Measurements from ENCODE around the gene FCHSD2.

Gene FCHSD2

DNA sequence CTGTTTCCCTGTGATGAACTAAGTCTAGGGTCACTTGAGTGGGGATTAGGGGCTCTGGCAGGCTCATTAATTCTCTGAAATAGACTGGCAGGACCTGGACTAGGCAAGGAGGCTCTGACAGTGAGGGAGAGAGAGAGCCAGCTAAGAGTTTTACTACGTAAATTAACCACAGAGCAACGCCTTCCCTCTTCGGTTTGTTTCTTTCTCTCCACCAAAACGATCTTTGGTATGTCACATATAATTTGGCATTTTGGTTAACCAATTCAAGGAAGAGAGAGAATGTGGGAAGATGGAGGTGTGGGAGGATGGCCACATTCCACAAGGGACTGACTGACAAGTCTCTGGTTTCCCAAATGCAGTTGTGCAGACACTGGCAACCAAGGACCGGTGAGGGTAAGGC lies 300.0 kb downstream of the FCHSD2 start:
- DNase-seq: no peak
- Mint-ChIP-seq H3K4me3 (no peak overlapping the region), H3K4me1 (ENCODE audit: low read depth) (peaks cover 4% of the 10 kb centered on the region), H3K9me3 (no peaks in the 10 kb centered on the region), H3K36me3 (ENCODE audit: low read depth) (peaks cover 70% of the 10 kb centered on the region), H3K27me3 (no peaks in the 10 kb centered on the region), H3K27ac (no peak overlapping the region)

GRCh38 chr11:72841397-72841796 lies 300.7 kb downstream of the FCHSD2 start:
- H3K4me1 Mint-ChIP-seq (ENCODE audit: low read depth): peaks cover 4% of the 10 kb centered on the region
- H3K36me3 Mint-ChIP-seq (ENCODE audit: low read depth): peaks cover 70% of the 10 kb centered on the region
- H3K9me3 Mint-ChIP-seq: no peaks in the 10 kb centered on the region
- no peak overlapping the region for H3K4me3 Mint-ChIP-seq
- no peaks in the 10 kb centered on the region for H3K27me3 Mint-ChIP-seq
- no peak overlapping the region for H3K27ac Mint-ChIP-seq
- DNase-seq: no peak

- Mint-ChIP-seq H3K27me3 (no peaks in the 10 kb centered on the region), H3K9me3 (no peaks in the 10 kb centered on the region), H3K4me3 (no peak overlapping the region), H3K4me1 (ENCODE audit: low read depth) (peaks cover 4% of the 10 kb centered on the region), H3K27ac (no peak overlapping the region), H3K36me3 (ENCODE audit: low read depth) (peaks cover 68% of the 10 kb centered on the region)
- DNase-seq: no peak
These were observed 301.3 kb downstream of the FCHSD2 start for GRCh38 chr11:72840780-72841179.

- Mint-ChIP-seq H3K27me3 (no peaks in the 10 kb centered on the region), H3K4me3 (no peak overlapping the region), H3K9me3 (no peaks in the 10 kb centered on the region), H3K4me1 (ENCODE audit: low read depth) (peaks cover 12% of the 10 kb centered on the region), H3K36me3 (ENCODE audit: low read depth) (peaks cover 60% of the 10 kb centered on the region), H3K27ac (peak overlapping the region; percentile 59)
- DNase-seq: no peak
These were observed 303.3 kb downstream of the FCHSD2 start for GRCh38 chr11:72838691-72839305.

DNA sequence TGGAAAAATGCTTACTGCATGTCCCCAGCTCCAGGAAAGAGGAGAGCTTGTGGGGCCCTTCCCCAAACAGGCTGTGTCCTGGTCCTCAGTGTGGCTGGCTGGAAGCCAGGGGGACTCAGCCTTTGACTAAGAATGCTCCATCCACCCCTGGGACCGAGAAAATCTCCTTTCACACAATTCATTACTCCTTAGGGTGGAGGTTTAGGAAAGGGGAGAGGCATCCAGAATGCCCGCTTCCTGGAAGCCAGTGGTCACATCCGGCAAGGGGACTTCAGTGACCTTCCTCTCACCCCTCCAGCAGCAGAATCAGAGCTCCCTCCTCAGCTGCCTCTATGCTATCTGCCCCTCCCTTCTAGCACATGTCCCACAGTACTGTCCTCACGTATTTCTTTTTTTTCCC lies 306.0 kb downstream of the FCHSD2 start:
- Mint-ChIP-seq H3K9me3 (no peaks in the 10 kb centered on the region), H3K27me3 (no peaks in the 10 kb centered on the region), H3K36me3 (ENCODE audit: low read depth) (peaks cover 50% of the 10 kb centered on the region), H3K4me1 (ENCODE audit: low read depth) (peaks cover 16% of the 10 kb centered on the region), H3K4me3 (no peak overlapping the region), H3K27ac (peak overlapping the region; percentile 48)
- no peak for DNase-seq

DNA sequence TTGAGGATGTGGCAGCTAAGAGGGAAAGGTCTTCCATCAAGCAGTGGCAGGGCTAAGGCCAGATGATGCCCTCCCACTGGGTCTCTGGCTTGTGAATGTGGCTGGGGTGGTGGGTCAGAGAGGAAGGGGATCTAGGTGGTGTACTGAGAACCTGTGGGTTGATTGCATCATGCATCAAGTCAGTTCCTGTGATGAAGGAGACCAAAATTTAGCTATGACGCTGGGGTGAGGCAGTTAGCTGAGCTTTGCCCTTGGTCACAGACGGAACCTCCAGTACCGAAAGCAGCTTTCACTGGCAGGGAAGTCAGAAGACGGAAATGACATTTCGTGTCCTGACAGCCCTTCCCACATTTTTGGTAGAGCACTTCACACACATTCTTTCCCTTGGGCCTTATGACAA lies 307.2 kb downstream of the FCHSD2 start:
- Mint-ChIP-seq H3K9me3 (no peaks in the 10 kb centered on the region), H3K27ac (peak overlapping the region; percentile 53), H3K4me3 (no peak overlapping the region), H3K27me3 (no peaks in the 10 kb centered on the region), H3K4me1 (ENCODE audit: low read depth) (peaks cover 16% of the 10 kb centered on the region), H3K36me3 (ENCODE audit: low read depth) (peaks cover 53% of the 10 kb centered on the region)
- DNase-seq: no peak

GRCh38 chr11:72833811-72834493 lies 308.2 kb downstream of the FCHSD2 start:
- H3K4me3 Mint-ChIP-seq: no peak overlapping the region
- H3K27ac Mint-ChIP-seq: peak overlapping the region; percentile 53
- H3K36me3 Mint-ChIP-seq (ENCODE audit: low read depth): peaks cover 53% of the 10 kb centered on the region
- H3K9me3 Mint-ChIP-seq: no peaks in the 10 kb centered on the region
- H3K4me1 Mint-ChIP-seq (ENCODE audit: low read depth): peaks cover 16% of the 10 kb centered on the region
- H3K27me3 Mint-ChIP-seq: no peaks in the 10 kb centered on the region
- DNase-seq: no peak

DNA sequence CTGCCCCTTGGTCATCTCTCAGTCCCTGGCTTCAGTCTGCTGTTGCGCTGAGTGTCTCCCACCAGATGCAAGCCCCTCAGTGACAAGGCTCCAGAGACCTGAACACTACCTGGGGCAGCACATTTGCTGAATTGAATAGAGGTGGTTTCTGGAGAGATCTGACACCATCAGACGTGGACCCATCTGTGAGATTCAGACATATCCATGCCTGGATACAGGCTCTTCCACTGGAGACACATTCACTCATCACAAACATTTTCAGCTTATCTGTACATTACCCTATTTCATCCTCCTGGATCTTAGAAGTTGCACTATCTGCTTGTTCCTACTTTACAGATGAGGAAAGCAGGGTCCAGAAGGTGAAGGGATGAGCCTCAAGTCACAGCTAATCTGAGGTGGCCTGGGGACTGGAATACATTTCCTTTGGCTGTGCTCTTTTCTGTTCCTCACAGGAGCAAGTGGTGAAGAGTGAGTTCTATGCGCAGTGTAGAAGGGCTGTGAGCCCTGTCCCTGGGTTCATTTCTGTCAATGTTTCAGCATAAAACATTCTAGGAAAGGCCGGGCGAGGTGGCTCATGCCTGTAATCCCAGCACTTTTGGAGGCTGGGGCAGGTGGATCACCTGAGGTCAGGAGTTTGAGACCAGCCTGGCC lies 308.9 kb downstream of the FCHSD2 start:
- Mint-ChIP-seq H3K27ac (peak overlapping the region; percentile 58), H3K4me1 (ENCODE audit: low read depth) (peaks cover 12% of the 10 kb centered on the region), H3K36me3 (ENCODE audit: low read depth) (peaks cover 54% of the 10 kb centered on the region), H3K4me3 (no peak overlapping the region), H3K27me3 (no peaks in the 10 kb centered on the region), H3K9me3 (no peaks in the 10 kb centered on the region)
- no peak for DNase-seq

DNA sequence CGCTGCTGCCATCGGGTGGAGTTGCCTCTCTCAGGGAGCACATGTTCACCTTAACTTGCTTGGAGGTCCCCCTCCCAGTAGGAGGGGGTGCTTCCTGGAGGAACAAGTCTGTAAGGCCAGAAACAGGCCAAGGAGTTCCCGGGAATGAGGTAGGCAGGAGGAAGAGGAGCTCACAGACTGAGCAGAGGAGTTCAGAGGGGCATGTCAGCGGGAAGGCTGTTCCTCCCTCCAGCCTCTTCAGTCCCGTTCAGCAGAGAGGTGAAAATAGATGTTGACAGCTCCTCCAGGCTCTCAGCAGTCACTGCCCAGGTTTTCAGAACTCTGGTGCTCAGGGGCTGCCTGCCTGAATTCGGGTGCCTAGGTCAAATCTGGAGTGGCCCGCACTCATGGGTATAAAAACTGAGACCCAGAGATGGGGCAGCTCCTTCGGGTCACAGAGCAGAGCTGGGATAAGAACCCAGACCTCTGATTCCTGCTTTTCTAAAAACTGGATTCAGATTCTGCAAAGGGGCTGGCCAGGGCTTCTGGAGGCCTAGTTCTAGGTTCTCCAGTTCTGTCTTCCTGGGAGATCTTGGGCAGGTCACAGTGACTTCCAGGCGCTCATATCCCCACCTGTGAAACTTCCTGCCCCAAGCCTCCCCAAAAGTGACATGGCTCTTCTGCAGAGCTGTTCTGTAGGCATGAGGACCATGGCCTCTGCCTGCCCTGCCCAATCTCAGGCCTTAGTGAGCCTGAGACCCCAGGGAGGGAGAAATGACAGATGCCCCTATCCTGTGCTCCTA lies 309.6 kb downstream of the FCHSD2 start:
- Mint-ChIP-seq H3K27ac (peak overlapping the region; percentile 61), H3K27me3 (no peaks in the 10 kb centered on the region), H3K9me3 (no peaks in the 10 kb centered on the region), H3K36me3 (ENCODE audit: low read depth) (peaks cover 52% of the 10 kb centered on the region), H3K4me1 (ENCODE audit: low read depth) (peaks cover 16% of the 10 kb centered on the region), H3K4me3 (no peak overlapping the region)
- no peak for DNase-seq

DNA sequence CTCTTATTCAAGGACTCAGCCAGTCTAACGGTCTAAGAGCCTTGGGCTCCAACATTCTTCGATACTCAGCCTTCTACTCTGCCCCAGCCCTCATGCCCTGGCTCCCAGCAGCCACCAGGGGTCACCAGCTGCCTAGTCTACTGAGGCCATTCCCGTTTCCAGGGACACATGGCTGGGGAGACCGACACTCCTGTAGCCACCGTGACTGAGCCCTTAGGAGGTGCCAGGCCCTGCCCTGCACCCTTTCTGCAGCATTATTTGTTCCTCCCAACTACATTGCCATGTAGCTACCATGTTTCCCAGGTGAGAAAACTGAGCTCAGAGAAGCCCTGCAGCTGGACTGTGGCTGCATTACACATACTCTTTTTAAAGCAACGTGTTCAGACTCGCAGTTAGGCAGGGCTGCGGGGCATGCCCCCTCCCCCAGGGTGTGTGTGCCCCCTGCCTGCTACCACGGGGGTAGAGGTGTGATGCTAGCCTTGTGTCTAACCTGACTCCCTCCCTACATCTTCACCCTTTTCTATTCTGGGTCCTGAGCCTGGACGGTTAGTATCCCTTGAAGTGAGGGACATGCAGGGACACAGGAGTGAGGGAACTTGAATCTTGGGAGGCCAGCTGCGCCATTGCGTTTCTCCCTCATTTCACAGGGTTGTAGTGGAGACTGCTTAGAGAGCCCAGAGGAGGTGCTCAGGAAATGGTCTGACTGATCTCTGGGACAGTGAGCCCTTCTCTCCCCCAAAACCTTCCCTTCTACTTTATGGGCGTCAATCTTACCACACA lies 310.4 kb downstream of the FCHSD2 start:
- no peaks in the 10 kb centered on the region for H3K9me3 Mint-ChIP-seq
- H3K4me3 Mint-ChIP-seq: no peak overlapping the region
- H3K36me3 Mint-ChIP-seq (ENCODE audit: low read depth): peaks cover 55% of the 10 kb centered on the region
- DNase-seq: peak; percentile 73
- no peaks in the 10 kb centered on the region for H3K27me3 Mint-ChIP-seq
- H3K4me1 Mint-ChIP-seq (ENCODE audit: low read depth): peaks cover 22% of the 10 kb centered on the region
- peak overlapping the region; percentile 61 for H3K27ac Mint-ChIP-seq

- peak overlapping the region; percentile 55 for H3K27ac Mint-ChIP-seq
- peaks cover 22% of the 10 kb centered on the region for H3K4me1 Mint-ChIP-seq (ENCODE audit: low read depth)
- H3K4me3 Mint-ChIP-seq: no peak overlapping the region
- DNase-seq: no peak
- H3K36me3 Mint-ChIP-seq (ENCODE audit: low read depth): peaks cover 72% of the 10 kb centered on the region
- H3K27me3 Mint-ChIP-seq: no peaks in the 10 kb centered on the region
- H3K9me3 Mint-ChIP-seq: no peaks in the 10 kb centered on the region
These were observed 312.1 kb downstream of the FCHSD2 start for GRCh38 chr11:72829884-72830533.

DNA sequence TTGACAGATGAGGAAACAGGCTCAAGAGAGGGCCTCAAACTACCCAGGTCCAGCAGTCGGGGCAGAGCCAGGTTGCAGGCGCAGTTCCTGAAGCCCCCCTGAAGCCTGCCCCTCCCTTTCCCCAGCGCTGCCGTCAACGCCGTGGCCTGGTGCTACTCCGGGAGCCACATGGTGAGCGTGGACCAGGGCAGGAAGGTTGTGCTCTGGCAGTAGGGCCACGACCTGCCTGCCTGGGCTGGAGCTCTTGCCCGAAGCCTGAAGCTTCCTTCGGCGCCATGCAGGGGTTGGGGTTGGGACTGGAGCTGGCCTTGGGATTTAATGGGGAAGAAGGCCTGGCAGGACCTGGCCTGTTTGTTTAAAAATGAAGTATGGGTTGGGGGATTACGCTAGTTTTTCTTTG lies 312.9 kb downstream of the FCHSD2 start:
- Mint-ChIP-seq H3K4me1 (ENCODE audit: low read depth) (peaks cover 15% of the 10 kb centered on the region), H3K4me3 (no peak overlapping the region), H3K27me3 (no peaks in the 10 kb centered on the region), H3K27ac (peak overlapping the region; percentile 53), H3K9me3 (no peaks in the 10 kb centered on the region), H3K36me3 (ENCODE audit: low read depth) (peaks cover 80% of the 10 kb centered on the region)
- no peak for DNase-seq

DNA sequence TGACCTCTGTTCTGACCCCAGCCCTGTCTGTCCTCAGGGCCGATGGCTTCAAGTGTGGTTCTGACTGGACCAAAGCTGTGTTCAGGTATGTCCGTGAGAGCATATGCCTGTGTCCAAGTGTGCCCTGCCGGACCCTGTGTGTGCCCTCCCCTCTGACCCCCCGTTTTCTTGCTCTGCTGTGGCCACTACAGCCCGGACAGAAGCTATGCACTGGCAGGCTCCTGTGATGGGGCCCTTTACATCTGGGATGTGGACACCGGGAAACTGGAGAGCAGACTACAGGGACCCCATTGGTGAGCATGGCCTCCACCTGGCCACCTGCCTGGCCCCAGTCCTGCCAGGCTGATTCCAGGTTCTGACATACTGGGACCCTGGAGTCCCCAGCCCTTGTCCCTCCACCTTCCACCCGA lies 313.4 kb downstream of the FCHSD2 start:
- H3K4me3 Mint-ChIP-seq: no peak overlapping the region
- H3K27me3 Mint-ChIP-seq: no peaks in the 10 kb centered on the region
- no peak for DNase-seq
- H3K36me3 Mint-ChIP-seq (ENCODE audit: low read depth): peaks cover 83% of the 10 kb centered on the region
- H3K9me3 Mint-ChIP-seq: no peaks in the 10 kb centered on the region
- H3K4me1 Mint-ChIP-seq (ENCODE audit: low read depth): peaks cover 15% of the 10 kb centered on the region
- H3K27ac Mint-ChIP-seq: peak overlapping the region; percentile 53
